ENCODE data around the gene HEPHL1.
"Not testable (repeated sequence)": the region's sequence is repeated elsewhere in the genome, so short reads cannot be mapped to it uniquely, and the experiment has no call there.

The HEPHL1 gene

DNA sequence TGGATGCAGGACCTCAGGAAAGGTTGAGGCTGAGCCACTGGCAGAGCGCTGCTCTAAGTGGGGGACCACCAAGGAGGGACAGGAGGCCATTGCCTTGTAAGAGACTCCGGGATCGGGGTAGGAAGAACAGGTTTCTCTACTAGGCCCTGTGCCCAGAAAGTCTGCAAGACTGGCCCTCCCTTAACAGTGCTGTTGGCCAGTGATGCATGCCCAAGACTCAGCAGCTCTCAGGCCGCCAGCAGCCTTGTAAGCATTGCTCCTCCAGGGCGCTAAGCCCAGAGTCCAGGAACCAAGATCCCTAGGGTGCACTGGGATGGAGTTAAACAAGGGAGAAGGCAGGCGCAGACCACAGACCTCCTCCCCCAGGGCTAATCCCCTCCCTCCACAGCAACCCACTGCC, 68.2 kb downstream of the HEPHL1 start:
- no peak for DNase-seq

DNA sequence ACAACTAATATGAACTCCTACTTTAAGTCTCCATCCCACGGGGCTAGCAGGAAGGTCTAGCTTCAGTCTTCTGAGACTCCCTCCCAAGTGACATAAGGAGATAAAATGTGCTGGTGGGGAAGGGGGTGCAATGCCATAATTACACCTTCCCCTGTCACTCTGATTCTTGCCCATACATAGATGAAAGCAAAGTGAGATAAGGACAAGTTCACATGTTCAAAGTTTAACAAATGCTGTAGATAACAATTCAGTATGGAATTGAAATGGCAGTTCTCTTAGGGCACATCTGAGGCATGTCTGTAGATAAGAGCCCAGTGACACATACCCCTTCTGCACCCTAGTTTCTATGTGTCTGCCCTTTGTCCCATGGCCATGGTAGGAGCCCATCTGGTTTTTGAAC, 69.2 kb downstream of the HEPHL1 start:
- DNase-seq: no peak

DNA sequence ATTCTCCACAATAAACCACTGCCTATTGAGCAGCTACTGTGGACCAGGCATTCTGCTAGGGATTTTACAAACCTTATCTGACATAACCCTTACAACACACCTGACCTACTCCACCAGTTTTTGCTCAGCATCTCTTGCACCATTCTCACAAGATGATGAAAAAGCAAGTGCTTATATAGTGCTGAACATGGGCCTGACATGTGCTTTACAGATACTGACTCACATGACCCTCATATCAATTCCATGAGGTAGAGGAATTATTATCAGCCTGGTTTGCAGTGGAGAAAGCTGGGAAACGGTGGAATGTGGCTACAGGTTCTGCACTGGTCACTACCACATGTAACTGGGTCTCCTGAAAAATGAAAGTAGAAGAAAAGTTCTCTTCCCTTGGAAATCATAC, 69.9 kb downstream of the HEPHL1 start:
- no peak for DNase-seq

DNA sequence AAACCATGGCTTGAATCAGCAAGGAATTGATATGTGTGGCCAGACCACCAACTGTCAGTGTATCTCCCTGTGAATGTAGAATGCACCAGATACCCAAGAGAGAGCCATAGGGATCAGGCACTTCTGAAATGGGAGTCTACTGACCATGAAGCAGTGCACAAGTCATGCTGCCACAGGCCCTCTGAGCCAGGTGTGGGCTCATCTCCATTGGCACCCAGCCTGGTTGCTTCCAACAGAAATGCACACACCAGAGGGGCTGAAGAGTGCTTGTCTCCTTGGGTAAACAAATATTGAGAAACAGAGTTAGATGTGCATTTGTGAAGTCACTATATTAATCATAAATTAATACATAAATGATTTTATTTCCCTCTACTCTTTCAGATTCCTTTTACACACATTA, 79.1 kb downstream of the HEPHL1 start:
- DNase-seq: no peak

DNA sequence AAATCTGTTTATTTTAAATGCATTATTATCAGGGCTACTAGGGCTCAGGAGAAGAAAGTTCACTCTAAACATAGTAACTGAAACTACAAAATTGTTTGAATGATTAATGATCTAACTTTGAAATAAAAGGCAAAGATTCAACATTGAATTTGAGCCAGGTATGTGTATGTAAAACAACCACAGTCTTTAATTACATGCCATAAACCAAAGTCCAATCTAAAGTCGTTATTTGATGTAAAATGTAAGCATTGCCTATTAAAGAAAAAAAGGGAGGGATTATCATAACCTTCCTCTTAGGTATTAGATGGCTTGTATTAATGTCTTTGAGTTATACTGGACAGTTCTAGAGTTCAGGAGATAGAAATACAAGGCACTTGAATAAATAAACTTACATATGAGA, 82.3 kb downstream of the HEPHL1 start:
- no peak for DNase-seq

DNA sequence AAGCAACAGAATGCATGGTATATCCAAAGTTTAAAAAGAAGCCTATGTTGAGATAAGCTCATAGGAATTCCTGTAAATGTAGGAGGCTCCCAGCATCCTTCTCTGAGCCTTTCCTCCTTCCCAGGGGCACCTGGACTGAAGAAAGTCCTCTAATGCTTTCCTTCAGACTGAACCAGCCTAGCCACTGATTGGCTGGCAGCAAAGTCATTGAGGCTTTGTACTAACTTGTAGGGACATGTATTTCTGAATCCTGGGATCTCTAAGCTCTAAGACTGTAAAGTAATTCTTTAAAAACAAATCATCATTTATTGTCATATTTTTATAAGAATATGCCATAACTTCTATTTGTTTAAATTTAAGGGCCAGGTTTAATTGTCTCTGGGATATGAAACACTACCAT, 83.6 kb downstream of the HEPHL1 start:
- DNase-seq: no peak

DNA sequence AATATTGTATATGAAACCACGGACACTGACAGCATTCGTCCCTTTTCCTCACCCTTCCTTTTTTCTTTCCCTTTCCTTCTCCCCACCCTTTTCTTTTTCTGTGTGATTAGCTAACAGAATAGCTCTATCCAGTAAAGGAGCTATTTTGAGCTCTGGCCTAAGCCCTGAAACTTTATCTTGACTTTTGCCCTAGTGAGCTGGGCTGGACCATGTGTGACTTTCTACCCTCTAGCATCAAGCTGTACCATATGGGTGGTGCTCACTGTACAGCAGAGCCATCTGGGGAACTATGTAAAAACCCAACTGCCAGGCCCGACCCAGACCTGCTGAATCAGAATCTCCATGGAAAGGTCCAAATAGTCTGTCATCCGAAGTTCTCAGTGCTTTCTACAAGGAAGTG, 85.6 kb downstream of the HEPHL1 start:
- no peak for DNase-seq

DNA sequence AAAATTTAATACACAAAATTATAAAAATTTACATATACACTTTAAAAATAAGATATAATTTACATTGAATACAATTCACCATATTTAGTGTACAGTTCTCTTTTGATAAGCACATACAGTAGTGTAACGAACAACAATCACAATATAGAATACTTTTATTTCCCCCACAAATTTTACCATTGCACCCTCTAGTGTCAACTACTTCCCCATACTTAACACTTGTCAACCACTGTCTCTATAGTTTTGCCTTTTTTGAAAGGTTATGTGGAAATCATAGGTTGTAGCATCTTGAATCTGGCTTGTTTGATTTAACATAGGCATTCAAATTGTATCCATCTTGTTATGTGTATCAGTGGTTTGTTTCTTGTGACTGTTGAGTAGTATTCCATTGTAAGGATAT, 86.2 kb downstream of the HEPHL1 start:
- no peak for DNase-seq

DNA sequence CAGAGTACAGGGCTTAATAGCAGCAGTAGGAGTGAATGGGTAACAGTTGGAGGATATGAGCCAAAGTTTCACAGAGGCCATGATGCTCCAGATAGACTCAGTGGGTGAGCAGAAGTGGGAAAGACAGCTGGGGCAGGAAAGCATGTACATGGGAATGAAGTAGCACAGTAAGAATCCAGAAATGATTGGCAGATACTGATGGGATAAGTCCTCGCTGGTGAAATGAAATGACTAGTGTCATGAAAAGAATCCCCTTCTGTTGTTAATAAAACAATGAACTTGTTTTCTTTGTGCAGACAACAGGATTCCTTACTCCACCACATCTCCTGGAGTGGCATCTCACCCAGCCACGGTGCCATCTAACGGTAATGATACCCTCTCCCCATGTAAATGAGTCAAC, 90.1 kb downstream of the HEPHL1 start:
- DNase-seq: no peak

DNA sequence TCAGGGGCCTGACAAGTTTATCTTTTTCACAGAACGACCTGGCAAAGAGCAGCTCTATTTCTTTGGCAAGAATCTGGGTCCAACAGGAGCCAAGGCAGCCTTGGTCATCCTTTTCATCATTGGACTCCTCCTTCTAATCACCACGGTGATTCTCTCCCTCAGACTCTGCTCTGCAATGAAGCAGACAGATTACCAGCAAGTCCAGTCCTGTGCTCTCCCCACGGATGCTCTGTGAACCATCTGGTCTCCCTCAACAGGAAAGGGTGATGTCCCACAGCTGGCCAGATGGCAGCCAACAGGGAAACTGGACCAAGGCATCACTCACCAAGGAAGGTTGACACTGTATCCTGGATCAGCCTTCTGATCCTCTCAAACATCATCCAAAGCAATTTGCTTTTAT, 90.5 kb downstream of the HEPHL1 start:
- no peak for DNase-seq

DNA sequence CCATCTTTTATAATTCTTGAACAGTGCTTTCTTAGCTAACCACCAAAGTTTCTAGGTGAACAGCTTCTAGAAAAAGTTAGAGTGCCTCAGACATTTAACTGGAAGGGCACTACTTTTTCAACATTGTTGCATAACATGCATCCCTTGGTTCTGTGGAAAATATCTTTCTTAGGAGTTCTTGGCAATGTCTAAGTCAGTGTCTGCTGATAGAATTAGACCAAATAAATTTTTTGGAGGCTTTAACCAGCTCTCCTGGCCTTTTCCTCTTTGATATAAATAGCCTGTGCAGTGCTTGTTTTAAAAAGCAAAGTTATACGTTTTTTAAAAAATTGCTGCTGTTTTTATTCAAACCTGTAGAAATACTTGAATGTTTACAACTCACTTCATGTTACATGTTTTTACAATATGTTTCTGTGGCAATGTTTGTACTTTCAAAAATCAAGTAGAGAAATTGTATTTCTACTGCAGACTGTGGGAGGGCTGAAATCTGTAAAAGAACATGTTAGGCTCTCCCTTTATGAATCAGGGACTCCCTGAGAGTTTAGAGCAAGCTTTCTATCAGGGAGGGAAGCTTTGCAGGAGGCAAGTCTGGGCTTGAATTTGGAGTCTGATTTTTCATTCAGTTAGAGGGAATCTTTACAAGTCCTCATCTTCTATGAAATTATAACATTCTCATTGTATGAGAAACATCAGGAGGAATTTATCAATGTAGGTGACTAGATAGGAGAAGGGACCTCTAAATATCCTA, 91.2 kb downstream of the HEPHL1 start:
- no peak for DNase-seq

DNA sequence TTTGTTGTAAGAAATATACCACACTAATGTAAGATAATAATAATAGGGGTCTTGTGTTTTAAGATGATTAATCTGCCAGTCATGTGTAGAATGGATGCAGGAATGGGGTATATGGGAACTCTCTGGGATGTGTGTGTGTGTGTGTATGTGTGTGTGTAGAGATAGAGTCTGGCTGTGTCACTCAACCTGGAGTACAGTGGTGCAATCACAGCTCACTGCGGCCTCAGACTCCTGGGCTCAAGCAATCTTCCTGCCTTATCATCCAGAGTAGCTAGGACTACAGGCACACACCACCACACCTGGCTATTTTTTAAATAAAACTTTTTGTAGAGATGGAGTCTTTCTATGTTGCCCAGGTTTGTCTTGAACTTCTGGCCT, 96.0 kb downstream of the HEPHL1 start:
- no peak for DNase-seq

DNA sequence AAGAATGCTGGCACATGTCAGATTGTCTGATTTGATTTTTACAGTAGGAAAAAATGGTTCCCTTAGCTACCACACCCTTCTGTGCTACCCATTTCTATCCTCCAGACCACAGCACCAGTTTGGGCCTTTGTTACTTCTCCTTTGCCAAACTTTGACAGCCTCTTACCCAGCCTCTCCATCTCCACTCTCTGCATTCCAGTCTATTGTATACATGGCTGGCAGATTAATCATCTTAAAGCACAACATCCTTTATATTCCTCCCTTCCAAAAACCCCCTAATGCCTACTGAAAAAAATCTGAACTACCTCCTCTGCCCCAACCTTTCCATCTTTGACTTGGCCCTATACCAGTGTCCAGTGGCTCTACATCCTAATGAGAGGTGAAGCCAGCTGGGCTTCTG, 96.7 kb downstream of the HEPHL1 start:
- DNase-seq: no peak

DNA sequence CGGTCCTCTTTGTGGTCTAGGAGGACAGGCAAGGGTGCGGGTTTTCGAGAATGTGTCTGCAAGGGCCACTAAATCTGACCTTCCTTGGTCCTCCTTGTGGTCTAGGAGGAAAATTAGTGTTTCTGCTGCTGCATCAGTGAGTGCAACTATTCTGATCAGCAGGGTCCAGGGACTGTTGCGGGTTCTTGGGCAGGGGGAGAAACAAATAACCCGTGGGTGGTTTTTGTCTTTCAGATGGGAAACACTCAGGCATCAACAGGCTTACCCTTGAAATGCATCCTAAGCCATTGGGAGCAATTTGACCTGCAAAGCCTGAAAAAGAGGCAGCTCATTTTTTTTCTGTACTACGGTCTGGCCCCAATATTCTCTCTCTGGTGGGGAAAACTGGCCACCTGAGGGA, 98.5 kb downstream of the HEPHL1 start:
- DNase-seq: not testable (repeated sequence)

DNA sequence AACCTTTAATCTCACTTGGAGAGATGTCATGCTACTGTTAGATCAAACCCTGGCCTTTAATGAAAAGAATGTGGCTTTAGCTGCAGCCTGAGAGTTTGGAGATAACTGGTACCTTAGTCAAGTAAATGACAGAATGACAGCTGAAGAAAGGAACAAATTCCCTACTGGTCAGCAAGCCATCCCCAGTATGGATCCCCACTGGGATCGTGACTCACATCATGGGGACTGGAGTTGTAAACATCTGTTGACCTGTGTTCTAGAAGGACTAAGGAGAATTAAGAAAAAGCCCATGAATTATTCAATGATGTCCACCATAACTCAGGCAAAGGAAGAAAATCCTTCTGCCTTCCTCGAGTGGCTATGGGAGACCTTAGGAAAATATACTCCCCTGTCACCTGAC, 99.4 kb downstream of the HEPHL1 start:
- not testable (repeated sequence) for DNase-seq

DNA sequence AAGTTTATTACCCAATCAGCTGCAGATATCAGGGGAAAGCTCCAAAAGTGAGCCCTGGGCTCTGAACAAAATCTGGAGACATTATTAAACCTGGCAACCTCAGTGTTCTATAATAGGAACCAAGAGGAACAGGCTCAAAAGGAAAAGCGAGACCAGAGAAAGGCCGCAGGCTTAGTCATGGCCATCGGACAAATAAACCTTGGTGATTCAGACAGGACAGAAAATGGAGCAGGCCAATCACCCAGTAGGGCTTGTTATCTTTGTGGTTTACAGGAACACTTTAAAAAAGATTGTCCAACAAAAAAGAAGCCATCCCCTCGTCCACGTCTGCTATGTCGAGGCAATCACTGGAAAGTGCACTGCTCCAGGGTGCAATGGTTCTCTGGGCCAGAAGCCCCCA, 99.8 kb downstream of the HEPHL1 start:
- DNase-seq: no peak

DNA sequence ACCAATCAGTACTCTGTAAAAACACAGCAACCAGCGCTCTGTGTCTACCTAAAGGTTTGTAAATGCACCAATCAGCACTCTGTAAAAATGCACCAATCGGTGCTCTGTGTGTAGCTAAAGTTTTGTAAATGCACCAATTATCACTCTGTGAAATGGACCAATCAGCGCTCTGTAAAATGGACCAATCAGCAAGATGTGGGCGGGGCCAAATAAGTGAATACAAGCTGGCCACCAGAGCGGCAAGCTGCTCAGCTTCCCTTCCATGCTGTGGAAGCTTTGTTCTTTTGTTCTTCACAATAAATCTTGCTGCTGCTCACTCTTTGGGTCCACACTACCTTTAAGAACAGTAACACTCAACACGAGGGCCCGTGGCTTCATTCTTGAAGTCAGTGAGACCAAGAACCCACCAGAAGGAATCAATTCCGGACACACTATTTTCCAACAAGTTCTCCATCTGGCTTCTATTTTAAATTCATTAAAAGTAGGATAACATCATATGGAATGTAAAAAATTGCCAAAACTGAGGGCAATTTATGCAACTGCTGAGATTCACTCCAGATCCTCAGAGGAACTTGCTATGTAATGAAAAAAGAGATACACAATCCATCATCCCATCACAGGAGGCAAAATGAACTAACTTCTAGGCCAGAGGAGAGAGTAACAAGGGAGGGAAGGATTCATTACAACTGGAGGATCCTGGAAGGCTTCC, 104.4 kb downstream of the HEPHL1 start:
- no peak for DNase-seq

DNA sequence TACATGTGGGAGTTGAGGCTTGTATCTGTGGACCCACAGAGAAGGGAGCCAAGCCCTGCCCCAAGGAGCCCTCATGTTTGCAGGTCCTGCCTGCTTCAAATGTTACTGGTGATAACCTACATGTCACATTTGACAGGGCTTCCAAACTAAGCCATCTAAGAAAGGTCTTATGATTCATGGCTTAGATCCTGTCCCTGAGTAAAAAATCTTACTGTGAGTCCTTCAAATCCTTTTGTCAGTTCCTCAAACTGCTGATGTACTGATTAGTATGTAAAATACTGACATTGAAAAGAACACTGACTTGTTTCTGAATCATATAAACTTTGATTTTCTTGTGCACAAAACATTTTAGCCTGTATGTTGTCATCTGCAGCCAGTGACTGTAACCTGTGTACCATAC, 106.5 kb downstream of the HEPHL1 start:
- no peak for DNase-seq

DNA sequence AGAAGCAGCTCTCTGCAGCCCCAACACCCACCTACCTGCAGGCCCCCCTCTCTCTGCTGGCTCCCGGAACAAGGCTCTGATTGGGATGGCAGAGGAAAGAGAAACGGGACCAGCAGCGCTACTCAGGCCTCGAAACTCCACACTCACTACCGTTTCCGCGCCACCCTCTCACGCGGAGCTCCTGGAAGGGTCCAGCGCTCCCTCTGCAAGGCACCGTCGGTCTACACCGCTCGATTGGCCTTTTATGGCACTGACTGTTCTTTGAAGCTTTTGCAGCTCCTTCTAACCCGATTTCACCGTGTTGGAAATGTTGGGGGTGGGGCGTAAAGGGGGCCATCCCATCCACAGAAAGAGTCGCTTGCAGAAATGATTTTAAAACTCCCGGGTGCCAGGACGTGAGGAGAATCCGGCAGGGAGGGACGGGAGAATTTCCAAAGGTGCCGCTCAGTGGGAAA, 107.2 kb downstream of the HEPHL1 start:
- DNase-seq: no peak

DNA sequence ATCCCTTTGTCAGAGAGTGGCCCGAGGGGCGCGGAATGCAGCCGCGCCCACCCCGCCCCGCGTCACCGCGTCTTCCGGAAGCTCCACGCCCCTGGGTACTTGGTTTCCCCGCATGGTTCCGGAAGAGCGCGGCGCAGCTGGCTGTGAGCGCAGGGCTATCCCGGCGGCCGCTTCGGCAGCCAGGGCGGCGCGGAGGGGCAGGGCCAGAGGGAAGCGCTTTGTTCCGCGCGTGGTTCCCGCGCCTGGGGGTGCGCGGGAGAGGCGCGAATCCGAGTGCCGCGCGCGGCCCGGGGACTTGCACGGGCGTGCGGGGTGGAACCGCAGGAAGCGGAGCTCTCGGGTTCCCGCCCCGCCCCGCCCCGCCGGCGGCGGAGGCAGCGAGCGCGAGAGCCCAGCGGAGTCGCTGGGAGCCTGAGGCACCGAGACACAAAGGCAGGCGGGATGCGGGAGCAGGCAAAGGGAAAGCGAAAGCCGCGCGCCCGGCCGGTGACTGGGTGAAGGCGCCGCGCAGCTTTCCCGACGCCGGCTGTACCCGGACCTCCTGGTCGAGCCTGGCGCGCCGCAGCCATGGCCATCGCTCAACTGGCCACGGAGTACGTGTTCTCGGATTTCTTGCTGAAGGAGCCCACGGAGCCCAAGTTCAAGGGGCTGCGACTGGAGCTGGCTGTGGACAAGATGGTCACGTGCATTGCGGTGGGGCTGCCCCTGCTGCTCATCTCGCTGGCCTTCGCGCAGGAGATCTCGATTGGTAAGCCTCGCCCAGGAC, 107.8 kb downstream of the HEPHL1 start, which contains the start of gene PANX1:
PANX1 (plus strand) TSS at position 96 of the 766 bp plus-strand sequence; CDS start at position 568, 472 bp downstream.
- peak; percentile 56 to 58 for DNase-seq

DNA sequence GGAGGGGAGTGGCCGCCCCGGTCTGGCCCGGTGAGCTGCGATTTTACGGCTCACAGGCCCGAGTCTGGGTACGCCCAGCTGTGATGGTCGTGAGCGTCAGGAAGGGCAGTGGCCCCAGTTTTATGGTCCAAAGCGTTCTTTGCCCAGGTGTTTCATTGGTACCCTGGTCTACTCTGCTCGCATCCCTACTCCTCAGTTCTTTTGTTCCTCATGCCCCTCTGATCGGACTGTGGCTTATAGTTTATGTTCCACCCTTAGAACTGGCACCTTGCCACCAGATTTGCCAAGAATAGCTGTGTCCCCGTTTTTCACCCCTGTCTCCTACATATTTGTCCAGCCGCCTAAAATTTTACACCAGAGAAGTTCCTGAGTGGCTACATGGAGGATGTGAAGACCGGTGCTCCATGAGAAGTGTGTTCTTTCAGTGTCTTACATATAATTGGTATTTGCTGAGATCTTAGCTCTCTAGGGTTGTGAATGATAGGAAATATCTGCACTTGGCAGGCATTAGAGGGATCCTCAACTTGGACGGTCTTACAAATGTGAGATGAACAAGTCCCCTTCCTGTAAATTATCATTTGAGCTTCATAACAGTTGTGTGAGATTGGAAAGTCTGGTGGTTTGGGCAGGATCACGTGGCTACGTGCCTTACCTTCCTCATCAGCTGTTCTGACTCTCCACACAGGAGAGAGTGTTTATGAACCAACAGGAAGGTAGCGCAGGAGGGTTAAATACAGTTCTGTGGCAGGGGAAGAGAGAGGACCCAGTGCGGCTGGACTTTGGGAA, 108.6 kb downstream of the HEPHL1 start:
- DNase-seq: no peak

DNA sequence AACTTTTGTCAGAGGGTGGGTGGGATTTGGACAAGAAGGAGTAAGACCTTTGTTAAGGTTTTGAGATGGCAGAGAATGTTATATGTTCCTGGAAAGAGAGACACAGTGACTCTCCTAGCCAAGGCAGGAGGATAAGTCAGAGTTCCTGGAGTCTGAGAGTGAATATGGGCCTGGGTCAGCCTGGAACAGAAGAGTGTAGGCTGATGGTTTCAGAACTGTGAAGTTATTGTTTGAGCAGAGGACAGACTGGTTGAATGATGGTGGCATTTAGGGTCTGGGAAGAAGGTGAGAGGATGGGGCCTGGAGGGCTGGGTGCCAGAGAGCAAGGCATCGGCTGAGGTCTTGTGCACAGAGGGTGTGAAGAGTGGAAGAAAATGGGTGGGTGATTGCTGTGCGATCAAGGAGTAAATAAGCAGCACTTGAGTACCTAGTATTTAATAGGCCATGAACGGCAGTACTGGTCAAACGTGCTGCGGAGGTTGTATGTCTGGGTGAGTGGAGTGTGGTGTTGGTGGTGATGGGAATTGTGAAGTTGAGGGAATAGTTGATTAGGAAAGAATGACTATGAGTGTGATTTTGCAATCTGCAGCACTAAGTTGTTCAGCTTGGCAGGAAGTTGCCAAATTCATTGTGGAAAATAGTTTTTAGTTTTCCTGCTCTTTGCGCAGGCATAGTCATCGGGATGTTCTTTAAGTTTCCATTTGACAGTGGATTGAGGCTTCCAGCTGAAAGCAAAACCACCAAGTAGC, 109.3 kb downstream of the HEPHL1 start:
- no peak for DNase-seq

Measured in activated CD4-positive, alpha-beta T cell treated with anti-CD3 and anti-CD28 coated beads, Interleukin-2, amount 50 U/mL, for 4 hours (primary cell).